Measurements from ENCODE around the gene LYSMD4.

LYSMD4 gene

DNA sequence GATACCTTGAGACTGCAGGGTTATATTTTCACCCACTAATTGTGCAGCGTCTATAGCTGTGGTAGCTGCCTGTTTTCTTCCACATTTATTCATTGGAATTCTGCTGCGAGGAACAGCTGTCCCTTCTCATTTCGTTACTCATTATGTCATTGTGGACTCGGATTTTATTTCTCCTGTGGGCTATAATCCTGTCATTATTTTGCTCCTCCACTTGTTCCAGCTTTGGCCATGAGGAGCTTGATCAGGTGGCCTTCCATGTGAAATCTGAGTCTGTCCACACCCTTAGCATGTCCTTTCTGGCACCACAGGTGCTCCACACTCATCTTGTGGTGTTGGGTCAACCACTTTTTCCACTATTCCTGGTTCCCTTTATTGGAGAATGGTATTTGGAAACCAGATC lies 14.8 kb downstream of the LYSMD4 start:
- TF ChIP-seq CTCF (IDR thresholded peaks at IDR 0.05; ENCODE audit: borderline replicate concordance, control extremely low read depth, extremely low read depth, insufficient read depth, missing control alignments): no peak
- no peak for DNase-seq (ENCODE audit: low spot score)
- in situ Hi-C loops (cut with MboI; ENCODE audit: low sequenced_read_pairs, unreplicated experiment): no loop called here

GRCh38 chr15:99717161-99718009 lies 15.9 kb downstream of the LYSMD4 start:
- peak; percentile 66 for DNase-seq (ENCODE audit: low spot score)
- in situ Hi-C loops (cut with MboI; ENCODE audit: low sequenced_read_pairs, unreplicated experiment): no loop called here
- no peak for TF ChIP-seq CTCF (IDR thresholded peaks at IDR 0.05; ENCODE audit: borderline replicate concordance, control extremely low read depth, extremely low read depth, insufficient read depth, missing control alignments)

- no peak for TF ChIP-seq CTCF (IDR thresholded peaks at IDR 0.05; ENCODE audit: borderline replicate concordance, control extremely low read depth, extremely low read depth, insufficient read depth, missing control alignments)
- in situ Hi-C loops (cut with MboI; ENCODE audit: low sequenced_read_pairs, unreplicated experiment): no loop called here
- no peak for DNase-seq (ENCODE audit: low spot score)
Observed at GRCh38 chr15:99716540-99717095, 16.6 kb downstream of the LYSMD4 start.

GRCh38 chr15:99712415-99712814 lies 20.8 kb downstream of the LYSMD4 start:
- in situ Hi-C loops (cut with MboI; ENCODE audit: low sequenced_read_pairs, unreplicated experiment): no loop called here
- no peak for DNase-seq (ENCODE audit: low spot score)
- TF ChIP-seq CTCF (IDR thresholded peaks at IDR 0.05; ENCODE audit: borderline replicate concordance, control extremely low read depth, extremely low read depth, insufficient read depth, missing control alignments): no peak

GRCh38 chr15:99711625-99712024 lies 21.6 kb downstream of the LYSMD4 start:
- no peak for TF ChIP-seq CTCF (IDR thresholded peaks at IDR 0.05; ENCODE audit: borderline replicate concordance, control extremely low read depth, extremely low read depth, insufficient read depth, missing control alignments)
- in situ Hi-C loops (cut with MboI; ENCODE audit: low sequenced_read_pairs, unreplicated experiment): no loop called here
- no peak for DNase-seq (ENCODE audit: low spot score)

DNA sequence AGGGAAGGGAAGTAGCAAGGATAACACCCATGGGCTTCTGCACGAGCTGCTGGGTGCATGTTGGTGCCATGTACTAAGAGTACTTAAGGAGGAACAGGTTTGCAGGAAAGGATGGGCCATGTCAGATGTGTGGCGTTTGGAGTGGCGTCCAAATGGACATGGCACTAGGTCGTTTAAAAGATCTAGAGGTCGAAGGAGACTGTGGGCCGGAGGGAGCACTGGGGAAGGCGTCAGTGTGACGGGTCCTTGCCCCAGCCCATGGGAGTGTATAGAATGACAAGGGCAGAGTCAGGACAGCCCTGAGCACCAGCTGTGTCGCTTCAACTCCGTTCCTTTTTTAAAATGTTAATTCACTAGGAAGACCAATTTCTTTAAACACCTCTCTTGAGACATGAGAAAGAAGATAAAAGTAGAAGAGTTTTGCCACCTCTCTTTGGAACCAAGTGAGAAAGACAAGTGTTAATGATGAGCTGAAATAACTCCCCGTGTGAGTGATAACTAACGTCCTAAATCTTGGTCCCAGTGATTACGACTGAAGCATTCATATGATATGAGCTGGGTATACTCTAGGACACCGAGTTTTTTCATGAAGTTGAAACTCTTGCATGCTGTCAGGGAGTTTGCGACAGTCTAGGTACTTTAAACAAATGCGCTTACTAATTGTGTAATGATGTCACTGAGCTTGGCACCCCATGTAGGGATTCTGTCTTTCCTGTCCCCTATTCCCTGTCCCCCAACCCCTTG lies 23.8 kb downstream of the LYSMD4 start:
- TF ChIP-seq CTCF (IDR thresholded peaks at IDR 0.05; ENCODE audit: borderline replicate concordance, control extremely low read depth, extremely low read depth, insufficient read depth, missing control alignments): no peak
- in situ Hi-C loops (cut with MboI; ENCODE audit: low sequenced_read_pairs, unreplicated experiment): loop anchor here (10.0 kb wide), 1 partner anchor 425 kb away; no protein-coding TSS in a partner anchor
- DNase-seq (ENCODE audit: low spot score): no peak
